Mesendoderm (in vitro differentiated cells): ENCODE measurements around the gene IL1RN.

Experiments
- DNase-seq: peaks from one replicate; pipeline ENCODE4 v3.0.0; 2013
- H2AK5ac ChIP-seq: 2 replicates; pipeline ENCODE4 v1.6.1; 2013; ENCODE audit warnings: low read length, inconsistent platforms
- H2BK120ac ChIP-seq: 2 replicates; pipeline ENCODE4 v1.6.1; 2013; ENCODE audit warnings: low read depth, mild to moderate bottlenecking, low read length, moderate library complexity, mixed read lengths
- H2BK15ac ChIP-seq: replicated peaks from 2 replicates; pipeline ENCODE4 v1.6.1; 2013; ENCODE audit warnings: low read depth, mild to moderate bottlenecking, moderate library complexity
- H2BK5ac ChIP-seq: 2 replicates; pipeline ENCODE4 v1.6.1; 2013; ENCODE audit warnings: low read length, inconsistent platforms
- H3K18ac ChIP-seq: 2 replicates; pipeline ENCODE4 v1.6.1; 2013; ENCODE audit warnings: mild to moderate bottlenecking, low read length, mixed read lengths
- H3K23ac ChIP-seq: one replicate; pipeline ENCODE4 v1.6.1; 2013; ENCODE audit warnings: low read length
- H3K27ac ChIP-seq: 2 replicates; pipeline ENCODE4 v1.5.1; 2013; ENCODE audit warnings: low read depth, mild to moderate bottlenecking, inconsistent platforms, low read length, moderate library complexity
- H3K27me3 ChIP-seq: 2 replicates; pipeline ENCODE4 v1.6.1; 2013; ENCODE audit warnings: low read length, control low read depth, mild to moderate bottlenecking, inconsistent platforms; ENCODE audit not compliant: insufficient read depth, poor library complexity
- H3K36me3 ChIP-seq: 2 replicates; pipeline ENCODE4 v1.6.1; 2013; ENCODE audit warnings: low read length, inconsistent platforms; ENCODE audit not compliant: control insufficient read depth, insufficient read depth
- H3K4ac ChIP-seq: one replicate; pipeline ENCODE4 v1.6.1; 2013; ENCODE audit warnings: low read depth, mild to moderate bottlenecking, low read length, moderate library complexity
- H3K4me1 ChIP-seq: 2 replicates; pipeline ENCODE4 v1.6.1; 2013; ENCODE audit warnings: low read depth, low read length, inconsistent platforms; ENCODE audit not compliant: control insufficient read depth
- H3K4me2 ChIP-seq: 2 replicates; pipeline ENCODE4 v1.6.1; 2013; ENCODE audit warnings: low read length
- H3K4me3 ChIP-seq: 2 replicates; pipeline ENCODE4 v1.5.1; 2013; ENCODE audit warnings: mild to moderate bottlenecking, low read length
- H3K56ac ChIP-seq: one replicate; pipeline ENCODE4 v1.6.1; 2013; ENCODE audit warnings: low read length
- H3K79me1 ChIP-seq: 2 replicates; pipeline ENCODE4 v1.6.1; 2013; ENCODE audit warnings: low read length, inconsistent platforms
- H3K79me2 ChIP-seq: 2 replicates; pipeline ENCODE4 v1.6.1; 2013; ENCODE audit warnings: mild to moderate bottlenecking, low read length; ENCODE audit not compliant: control insufficient read depth, insufficient read depth
- H3K9ac ChIP-seq: 2 replicates; pipeline ENCODE4 v1.6.1; 2013; ENCODE audit warnings: low read length, inconsistent platforms
- H4K5ac ChIP-seq: one replicate; pipeline ENCODE4 v1.6.1; 2013; ENCODE audit warnings: low read length
- H4K8ac ChIP-seq: one replicate; pipeline ENCODE4 v1.6.1; 2013; ENCODE audit warnings: low read depth, mild to moderate bottlenecking, control low read depth, low read length, moderate library complexity
- WGBS: extraction: QIAGEN DNeasy Blood & Tissue Kit; methylation state at CpG from one replicate; pipeline ENCODE4 v1.1.7; 2013; ENCODE audit warnings: low lambda C conversion rate, missing lambda C conversion rate; ENCODE audit not compliant: insufficient coverage; ENCODE audit errors: extremely low coverage; 5-methylcytosine and 5-hydroxymethylcytosine counted together

IL1RN gene

GRCh38 chr2:113149553-113150257 lies 22.3 kb downstream of the IL1RN start:
- Histone ChIP-seq H3K4me2 (no peak overlapping the region), H4K5ac (no peak overlapping the region), H2BK5ac (no peak overlapping the region), H2BK120ac (no peak overlapping the region), H4K8ac (no peak overlapping the region), H3K4me3 (no peak overlapping the region), H3K79me1 (no peaks in the 10 kb centered on the region), H3K18ac (no peak overlapping the region), H3K79me2 (no peaks in the 10 kb centered on the region), H3K4me1 (no peaks in the 10 kb centered on the region), H3K56ac (no peak overlapping the region), H3K27me3 (no peaks in the 10 kb centered on the region), H3K9ac (no peak overlapping the region), H2BK15ac (no peak overlapping the region), H3K4ac (no peak overlapping the region), H2AK5ac (no peak overlapping the region), H3K36me3 (no peaks in the 10 kb centered on the region), H3K23ac (no peak overlapping the region), H3K27ac (no peak overlapping the region)
- no CpG with 5 or more reads among the region's 1 CpG for WGBS
- no peak for DNase-seq

- H4K5ac ChIP-seq, result no peak overlapping the region
- no peak overlapping the region for H3K4ac ChIP-seq
- H2BK120ac ChIP-seq, result no peak overlapping the region
- H3K56ac ChIP-seq, result no peak overlapping the region
- H2BK5ac ChIP-seq, result no peak overlapping the region
- H3K4me2 ChIP-seq, result no peak overlapping the region
- H3K23ac ChIP-seq, result no peak overlapping the region
- no peaks in the 10 kb centered on the region for H3K4me1 ChIP-seq
- H2AK5ac ChIP-seq, result no peak overlapping the region
- H3K9ac ChIP-seq, result no peak overlapping the region
- WGBS, result no CpG with 5 or more reads among the region's 5 CpGs
- H3K4me3 ChIP-seq, result no peak overlapping the region
- H3K27me3 ChIP-seq, result no peaks in the 10 kb centered on the region
- H2BK15ac ChIP-seq, result no peak overlapping the region
- H3K36me3 ChIP-seq, result no peaks in the 10 kb centered on the region
- DNase-seq, result no peak
- no peak overlapping the region for H4K8ac ChIP-seq
- H3K27ac ChIP-seq, result no peak overlapping the region
- no peaks in the 10 kb centered on the region for H3K79me2 ChIP-seq
- H3K18ac ChIP-seq, result no peak overlapping the region
- H3K79me1 ChIP-seq, result no peaks in the 10 kb centered on the region
Measured at GRCh38 chr2:113150258-113150601, 22.8 kb downstream of the IL1RN start.

GRCh38 chr2:113155331-113155730 lies 27.9 kb downstream of the IL1RN start:
- H3K56ac ChIP-seq, result no peak overlapping the region
- H3K4me1 ChIP-seq, result peaks cover 7% of the 10 kb centered on the region
- H3K4ac ChIP-seq, result no peak overlapping the region
- no peaks in the 10 kb centered on the region for H3K79me2 ChIP-seq
- H4K8ac ChIP-seq, result no peak overlapping the region
- H3K18ac ChIP-seq, result no peak overlapping the region
- H2AK5ac ChIP-seq, result no peak overlapping the region
- H3K36me3 ChIP-seq, result no peaks in the 10 kb centered on the region
- no peak overlapping the region for H3K4me3 ChIP-seq
- no peak overlapping the region for H2BK120ac ChIP-seq
- H3K27ac ChIP-seq, result no peak overlapping the region
- H3K9ac ChIP-seq, result no peak overlapping the region
- H3K79me1 ChIP-seq, result no peaks in the 10 kb centered on the region
- H2BK15ac ChIP-seq, result no peak overlapping the region
- H2BK5ac ChIP-seq, result no peak overlapping the region
- H3K23ac ChIP-seq, result no peak overlapping the region
- whole genome bisulfite sequencing, result no CpG with 5 or more reads among the region's 5 CpGs
- H3K27me3 ChIP-seq, result no peaks in the 10 kb centered on the region
- no peak for DNase-seq
- H4K5ac ChIP-seq, result no peak overlapping the region
- no peak overlapping the region for H3K4me2 ChIP-seq

- peak overlapping the region; percentile 19 for H3K4me2 ChIP-seq
- H3K4ac ChIP-seq, result no peak overlapping the region
- no peak overlapping the region for H3K23ac ChIP-seq
- H4K5ac ChIP-seq, result no peak overlapping the region
- no peaks in the 10 kb centered on the region for H3K27me3 ChIP-seq
- peak overlapping the region; percentile 90 for H4K8ac ChIP-seq
- H2BK15ac ChIP-seq, result no peak overlapping the region
- no peak overlapping the region for H2BK5ac ChIP-seq
- H3K4me1 ChIP-seq, result peaks cover 7% of the 10 kb centered on the region
- H2BK120ac ChIP-seq, result no peak overlapping the region
- DNase-seq, result peak; percentile 63
- H3K4me3 ChIP-seq, result no peak overlapping the region
- WGBS, result no CpG with 5 or more reads among the region's 10 CpGs
- H3K9ac ChIP-seq, result peak overlapping the region; percentile 21
- H3K79me1 ChIP-seq, result no peaks in the 10 kb centered on the region
- peak overlapping the region; percentile 75 for H3K56ac ChIP-seq
- no peaks in the 10 kb centered on the region for H3K79me2 ChIP-seq
- H2AK5ac ChIP-seq, result no peak overlapping the region
- H3K36me3 ChIP-seq, result no peaks in the 10 kb centered on the region
- H3K18ac ChIP-seq, result peak overlapping the region; percentile 93
- H3K27ac ChIP-seq, result no peak overlapping the region
Measured at GRCh38 chr2:113156278-113157117, 29.1 kb downstream of the IL1RN start.

GRCh38 chr2:113157118-113157896 lies 29.9 kb downstream of the IL1RN start:
- DNase-seq, result peak; percentile 70

More at GRCh38 chr2:113157118-113157896, 29.9 kb downstream of the IL1RN start:
- Histone ChIP-seq H3K56ac (peak overlapping the region; percentile 86), H2BK120ac (no peak overlapping the region), H3K4me1 (peaks cover 7% of the 10 kb centered on the region), H2AK5ac (no peak overlapping the region), H3K4me2 (peak overlapping the region; percentile 47), H2BK5ac (no peak overlapping the region), H3K79me2 (no peaks in the 10 kb centered on the region), H3K18ac (peak overlapping the region; percentile 93), H3K9ac (peak overlapping the region; percentile 70), H4K5ac (no peak overlapping the region), H3K36me3 (no peaks in the 10 kb centered on the region), H4K8ac (peak overlapping the region; percentile 90), H3K23ac (no peak overlapping the region), H3K79me1 (no peaks in the 10 kb centered on the region), H3K27ac (peak overlapping the region; percentile 52), H2BK15ac (peak overlapping the region; percentile 62), H3K4ac (peak overlapping the region; percentile 49), H3K4me3 (peak overlapping the region; percentile 16), H3K27me3 (no peaks in the 10 kb centered on the region)
- WGBS, result no CpG with 5 or more reads among the region's 92 CpGs
